ENCODE results near the gene TUB.

TUB gene

DNA sequence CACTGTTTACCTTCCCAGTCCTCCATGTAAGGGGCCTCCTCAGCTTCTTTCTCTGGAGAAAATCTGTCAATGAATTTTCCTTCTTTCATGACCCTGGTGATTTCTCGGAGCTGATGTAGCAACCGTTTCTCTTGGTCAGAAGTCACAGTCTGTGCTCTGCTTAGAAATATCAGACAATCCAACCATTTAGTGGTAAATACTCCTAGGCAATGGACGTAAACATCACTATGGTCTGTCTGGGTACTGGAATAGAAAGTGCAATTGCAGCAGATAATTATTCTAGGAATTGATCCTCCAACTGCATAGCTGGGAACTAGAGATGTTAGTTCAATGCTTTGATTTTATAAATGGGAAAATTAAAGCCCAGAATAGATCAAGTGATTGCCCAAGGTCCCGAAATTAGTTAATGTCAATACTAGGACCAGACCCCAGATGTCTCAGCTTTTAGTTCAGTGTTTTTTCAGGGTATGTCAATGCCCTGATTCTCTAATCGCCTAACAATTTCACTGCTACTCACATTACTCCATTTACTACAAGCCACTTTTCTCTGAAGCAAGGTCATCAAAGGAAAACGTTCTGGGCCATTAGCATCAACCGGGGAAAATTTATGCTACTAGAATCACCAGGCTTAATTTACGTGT is 45.8 kb downstream of the TUB start:
- DNase-seq (ENCODE audit: low read depth) = no peak
- no peak overlapping the region for H3K4me3 ChIP-seq (replicated peaks; ENCODE audit: low read depth, low read length)
- TF ChIP-seq, protein P1, sequence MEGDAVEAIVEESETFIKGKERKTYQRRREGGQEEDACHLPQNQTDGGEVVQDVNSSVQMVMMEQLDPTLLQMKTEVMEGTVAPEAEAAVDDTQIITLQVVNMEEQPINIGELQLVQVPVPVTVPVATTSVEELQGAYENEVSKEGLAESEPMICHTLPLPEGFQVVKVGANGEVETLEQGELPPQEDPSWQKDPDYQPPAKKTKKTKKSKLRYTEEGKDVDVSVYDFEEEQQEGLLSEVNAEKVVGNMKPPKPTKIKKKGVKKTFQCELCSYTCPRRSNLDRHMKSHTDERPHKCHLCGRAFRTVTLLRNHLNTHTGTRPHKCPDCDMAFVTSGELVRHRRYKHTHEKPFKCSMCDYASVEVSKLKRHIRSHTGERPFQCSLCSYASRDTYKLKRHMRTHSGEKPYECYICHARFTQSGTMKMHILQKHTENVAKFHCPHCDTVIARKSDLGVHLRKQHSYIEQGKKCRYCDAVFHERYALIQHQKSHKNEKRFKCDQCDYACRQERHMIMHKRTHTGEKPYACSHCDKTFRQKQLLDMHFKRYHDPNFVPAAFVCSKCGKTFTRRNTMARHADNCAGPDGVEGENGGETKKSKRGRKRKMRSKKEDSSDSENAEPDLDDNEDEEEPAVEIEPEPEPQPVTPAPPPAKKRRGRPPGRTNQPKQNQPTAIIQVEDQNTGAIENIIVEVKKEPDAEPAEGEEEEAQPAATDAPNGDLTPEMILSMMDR (IDR thresholded peaks at IDR 0.05; ENCODE audit: low read length, missing control alignments) = no peak

DNA sequence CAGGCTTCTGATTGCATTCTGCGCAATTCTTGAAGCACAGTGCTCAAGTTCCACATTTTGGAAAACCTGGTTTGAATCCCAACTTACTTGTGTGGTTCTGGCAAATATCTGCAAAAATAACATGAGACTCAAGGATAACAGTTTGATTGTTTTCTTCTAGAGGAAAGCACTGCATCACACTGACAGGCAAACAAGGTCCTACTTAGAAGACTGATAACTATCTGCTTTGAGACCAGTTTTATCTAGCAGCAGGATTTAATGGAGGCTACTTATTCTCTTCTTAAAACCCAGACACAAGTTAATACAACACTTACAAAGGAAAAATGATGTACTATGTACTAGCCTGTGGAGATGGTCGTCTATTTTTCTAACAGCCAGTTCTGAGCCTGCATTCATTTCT is 46.4 kb downstream of the TUB start:
- TF ChIP-seq, protein P1 (IDR thresholded peaks at IDR 0.05; ENCODE audit: low read length, missing control alignments) = no peak
- DNase-seq (ENCODE audit: low read depth) = no peak
- no peak overlapping the region for H3K4me3 ChIP-seq (replicated peaks; ENCODE audit: low read depth, low read length)

DNA sequence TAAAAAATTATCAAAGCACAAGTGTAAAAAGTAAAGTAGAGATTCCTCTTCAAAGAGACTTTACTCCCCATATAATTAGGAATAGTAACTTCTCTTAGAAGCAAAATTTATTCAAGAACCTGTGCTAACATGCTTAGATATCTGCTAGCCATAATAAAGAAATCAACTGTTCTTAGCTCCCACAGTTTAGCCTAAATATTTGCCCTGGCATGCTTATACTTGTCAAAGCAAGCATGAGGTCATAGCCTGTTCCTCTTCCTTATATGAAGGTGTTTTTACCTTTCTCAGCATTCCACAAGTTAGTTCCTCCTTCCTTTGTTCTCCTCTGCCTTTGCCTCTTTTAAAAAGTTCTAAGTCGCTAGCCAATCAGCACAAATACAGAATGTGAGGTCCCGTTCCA is 57.5 kb downstream of the TUB start:
- H3K4me3 ChIP-seq (replicated peaks; ENCODE audit: low read depth, low read length) = no peak overlapping the region
- TF ChIP-seq, protein P1 (IDR thresholded peaks at IDR 0.05; ENCODE audit: low read length, missing control alignments) = no peak
- no peak for DNase-seq (ENCODE audit: low read depth)

DNA sequence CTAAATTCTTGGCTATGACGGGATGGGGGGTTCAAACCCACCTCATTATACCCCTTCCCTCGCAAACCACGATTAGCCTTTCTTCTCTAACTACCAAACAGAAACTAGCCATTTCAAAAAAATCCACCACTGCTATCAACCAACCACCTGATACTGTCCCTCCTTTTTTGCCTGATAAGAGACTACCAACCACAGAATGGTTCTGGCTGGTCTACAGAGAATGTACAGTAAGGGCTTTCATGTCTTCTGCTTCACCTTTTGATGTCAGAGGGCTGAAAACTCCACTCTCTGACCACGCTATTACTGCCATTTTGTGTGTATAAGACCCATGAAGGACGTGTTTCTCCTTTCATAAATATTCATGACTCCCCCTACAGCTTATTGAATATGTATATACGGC is 68.7 kb downstream of the TUB start:
- TF ChIP-seq, protein P1 (IDR thresholded peaks at IDR 0.05; ENCODE audit: low read length, missing control alignments) = no peak
- DNase-seq (ENCODE audit: low read depth) = no peak
- no peak overlapping the region for H3K4me3 ChIP-seq (replicated peaks; ENCODE audit: low read depth, low read length)

Data from fibroblast of pulmonary artery (primary cell).